Lower lobe of right lung (tissue), 2 donors: ENCODE data around the gene CABLES1. TPM values are rescaled to one million over a fixed set of nuclear protein-coding genes. Genes with fewer than 3 reads are reported as not detected.

ENCODE experiments used
- ATAC-seq, 2 donors: fragments of 200-7000 bp; cut with Tn5 transposase; one replicate each; pipeline ENCODE4 v1.9.1; 2020 to 2022; ENCODE audit warnings: mild to moderate bottlenecking in 2 of 2, moderate library complexity in 2 of 2
- DNase-seq: peaks from one replicate; pipeline ENCODE4 v3.0.0-alpha.2; 2020
- H3K27ac ChIP-seq: fragments of 200-600 bp; one replicate; pipeline ENCODE4 v1.8.0; 2022
- H3K27me3 ChIP-seq: fragments of 200-600 bp; one replicate; pipeline ENCODE4 v1.8.0; 2022; ENCODE audit warnings: low read depth
- H3K36me3 ChIP-seq: fragments of 200-600 bp; one replicate; pipeline ENCODE4 v1.8.0; 2022; ENCODE audit warnings: mild to moderate bottlenecking
- H3K4me1 ChIP-seq: fragments of 200-600 bp; one replicate; pipeline ENCODE4 v1.8.0; 2022
- H3K4me3 ChIP-seq: fragments of 200-600 bp; one replicate; pipeline ENCODE4 v1.8.0; 2022; ENCODE audit warnings: mild to moderate bottlenecking
- H3K9me3 ChIP-seq: fragments of 200-600 bp; one replicate; pipeline ENCODE4 v1.8.0; 2022
- intact Hi-C: fragments of 100-400 bp; cut with DNase I; formaldehyde crosslinking; loops from one replicate; pipeline ENCODE4 v1.11.0; 2022
- total RNA-seq: library from RNA; stranded (reverse); fragmentation: NEBNext Ultra II Directional; extraction: Animal tissue kit (Norgen Biotek cat#: 25700); gene quantifications from one replicate; pipeline ENCODE4 v1.2.1, GENCODE V29; 2021
- TF ChIP-seq, protein P1 (sequence below): fragments of 200-600 bp; IDR thresholded peaks from one replicate; pipeline ENCODE4 v1.8.0; 2022; ENCODE audit warnings: antibody characterized with exemption, mild to moderate bottlenecking
- donor health status: DM: no; HTN: yes; CAD: no; lungs with severe emphysema.

Gene CABLES1
- total RNA-seq, 1 donor from 2014 or later: 44.2 TPM

DNA sequence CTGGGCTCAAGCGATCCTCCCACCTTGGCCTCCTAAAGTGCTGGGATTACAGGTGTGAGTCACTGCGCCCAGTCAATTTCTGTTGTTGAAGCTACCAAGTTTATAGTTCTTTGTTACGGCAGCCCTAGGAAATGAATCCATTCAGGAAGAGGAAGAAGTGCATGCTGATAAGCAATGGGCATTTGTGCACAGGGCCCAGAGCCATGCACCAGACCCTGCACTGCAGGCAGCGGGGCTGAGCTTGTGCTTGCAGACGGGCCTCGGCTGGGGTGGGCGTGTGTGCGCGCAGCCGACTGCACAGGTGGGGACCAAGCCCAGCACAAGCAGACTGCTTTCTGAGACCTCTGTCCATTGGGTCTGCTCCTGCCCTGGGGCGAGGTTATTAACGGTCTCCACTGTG is 144.6 kb downstream of the CABLES1 start:
- Histone ChIP-seq H3K4me3 (no peak overlapping the region), H3K4me1 (peaks cover 20% of the 10 kb centered on the region), H3K36me3 (no peaks in the 10 kb centered on the region), H3K9me3 (no peaks in the 10 kb centered on the region), H3K27ac (no peak overlapping the region), H3K27me3 (no peaks in the 10 kb centered on the region)
- TF ChIP-seq, protein P1, sequence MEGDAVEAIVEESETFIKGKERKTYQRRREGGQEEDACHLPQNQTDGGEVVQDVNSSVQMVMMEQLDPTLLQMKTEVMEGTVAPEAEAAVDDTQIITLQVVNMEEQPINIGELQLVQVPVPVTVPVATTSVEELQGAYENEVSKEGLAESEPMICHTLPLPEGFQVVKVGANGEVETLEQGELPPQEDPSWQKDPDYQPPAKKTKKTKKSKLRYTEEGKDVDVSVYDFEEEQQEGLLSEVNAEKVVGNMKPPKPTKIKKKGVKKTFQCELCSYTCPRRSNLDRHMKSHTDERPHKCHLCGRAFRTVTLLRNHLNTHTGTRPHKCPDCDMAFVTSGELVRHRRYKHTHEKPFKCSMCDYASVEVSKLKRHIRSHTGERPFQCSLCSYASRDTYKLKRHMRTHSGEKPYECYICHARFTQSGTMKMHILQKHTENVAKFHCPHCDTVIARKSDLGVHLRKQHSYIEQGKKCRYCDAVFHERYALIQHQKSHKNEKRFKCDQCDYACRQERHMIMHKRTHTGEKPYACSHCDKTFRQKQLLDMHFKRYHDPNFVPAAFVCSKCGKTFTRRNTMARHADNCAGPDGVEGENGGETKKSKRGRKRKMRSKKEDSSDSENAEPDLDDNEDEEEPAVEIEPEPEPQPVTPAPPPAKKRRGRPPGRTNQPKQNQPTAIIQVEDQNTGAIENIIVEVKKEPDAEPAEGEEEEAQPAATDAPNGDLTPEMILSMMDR: no peak
- DNase-seq: no peak
- intact Hi-C loops: no loop called here
- peak in 1 of 2 donors; percentile 8 for ATAC-seq

DNA sequence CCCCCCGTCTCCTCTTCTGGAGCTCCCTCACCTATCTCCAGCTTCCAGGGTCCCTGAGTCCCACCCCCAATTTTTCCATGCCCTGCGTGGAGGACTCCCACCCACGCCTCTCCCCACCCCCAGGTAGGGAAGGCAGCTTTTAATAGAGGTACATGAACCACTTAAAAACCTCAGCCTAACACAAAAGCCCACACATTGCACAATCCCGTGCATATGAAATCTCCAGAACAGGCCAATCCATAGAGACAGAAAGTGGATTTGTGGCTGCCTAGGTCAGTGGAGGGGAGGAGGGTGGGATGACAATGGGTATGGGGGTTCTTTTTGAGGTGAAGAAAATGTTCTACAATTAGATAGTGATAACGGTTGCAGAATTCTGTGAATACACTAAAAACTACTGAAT is 145.6 kb downstream of the CABLES1 start:
- TF ChIP-seq, protein P1: no peak
- H3K4me1 ChIP-seq: peaks cover 20% of the 10 kb centered on the region
- H3K27ac ChIP-seq: no peak overlapping the region
- H3K27me3 ChIP-seq: no peaks in the 10 kb centered on the region
- H3K36me3 ChIP-seq: no peaks in the 10 kb centered on the region
- DNase-seq: no peak
- H3K4me3 ChIP-seq: no peak overlapping the region
- intact Hi-C loops: no loop called here
- peak; percentile 34 to 51 for ATAC-seq
- no peaks in the 10 kb centered on the region for H3K9me3 ChIP-seq

DNA sequence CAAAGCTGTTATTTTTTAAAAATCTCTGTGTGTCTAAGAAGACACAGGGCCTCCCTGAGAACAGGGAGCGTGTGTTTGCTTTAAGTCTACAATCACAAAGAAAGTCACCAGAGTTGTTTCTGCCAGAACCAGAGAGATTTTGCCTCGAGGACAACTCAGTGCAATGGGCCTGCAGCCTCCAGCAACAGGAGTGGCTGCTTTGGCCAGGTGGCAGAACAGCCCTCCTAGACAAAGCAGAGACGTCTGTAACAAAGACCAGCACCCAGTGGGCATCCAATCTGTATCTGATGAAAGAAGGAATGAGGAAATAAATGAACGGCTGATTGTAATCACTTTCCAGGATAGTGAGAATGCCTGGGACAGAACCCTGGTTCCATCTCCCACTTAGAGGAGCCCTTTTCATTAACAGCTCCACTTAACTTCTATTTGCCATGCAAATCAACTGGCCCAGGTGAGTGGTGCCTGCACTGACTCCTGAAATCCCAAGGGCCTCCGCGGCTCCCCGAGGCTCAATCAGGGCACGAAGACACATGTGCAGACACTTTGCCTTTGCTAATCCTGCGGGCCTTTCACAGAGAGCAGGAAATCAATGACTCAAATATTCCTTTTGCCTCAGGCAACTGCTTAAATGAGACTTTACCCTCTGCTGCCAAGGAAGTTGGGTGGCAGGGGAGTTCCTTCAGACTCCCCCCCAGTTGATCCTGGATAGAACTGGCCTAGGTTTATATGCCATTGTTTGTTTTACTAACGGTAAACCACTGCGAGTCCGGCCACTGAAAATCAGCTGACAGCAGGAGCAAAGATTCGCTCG is 146.5 kb downstream of the CABLES1 start:
- Histone ChIP-seq H3K9me3 (no peaks in the 10 kb centered on the region), H3K4me3 (no peak overlapping the region), H3K4me1 (peaks cover 11% of the 10 kb centered on the region), H3K36me3 (no peaks in the 10 kb centered on the region), H3K27me3 (no peaks in the 10 kb centered on the region), H3K27ac (no peak overlapping the region)
- peak; percentile 29 to 38 for ATAC-seq
- TF ChIP-seq, protein P1: no peak
- DNase-seq: no peak
- intact Hi-C loops: no loop called here

DNA sequence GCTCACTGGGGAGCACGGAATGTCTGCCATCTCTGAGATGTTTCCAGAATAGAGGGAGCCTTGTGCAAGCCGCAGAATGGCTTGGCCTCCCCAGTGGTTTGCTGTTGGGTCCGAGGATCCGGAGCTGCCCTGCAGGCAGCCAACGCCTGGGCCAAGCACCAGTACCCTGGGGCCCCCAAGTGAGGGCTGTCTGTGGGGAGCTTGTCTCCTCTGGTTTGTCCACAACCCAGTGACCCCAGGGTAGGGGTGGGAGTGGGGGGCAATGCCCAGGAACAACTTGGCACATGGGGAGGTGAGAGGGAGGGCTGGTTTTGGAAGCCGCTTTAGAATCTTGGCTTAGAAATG is 147.1 kb downstream of the CABLES1 start:
- Histone ChIP-seq H3K27ac (no peak overlapping the region), H3K36me3 (no peaks in the 10 kb centered on the region), H3K4me1 (peaks cover 9% of the 10 kb centered on the region), H3K4me3 (no peak overlapping the region), H3K27me3 (no peaks in the 10 kb centered on the region), H3K9me3 (no peaks in the 10 kb centered on the region)
- ATAC-seq (peak in 1 of 2 donors; percentile 20), DNase-seq (no peak)
- TF ChIP-seq, protein P1: no peak
- intact Hi-C loops: no loop called here

DNA sequence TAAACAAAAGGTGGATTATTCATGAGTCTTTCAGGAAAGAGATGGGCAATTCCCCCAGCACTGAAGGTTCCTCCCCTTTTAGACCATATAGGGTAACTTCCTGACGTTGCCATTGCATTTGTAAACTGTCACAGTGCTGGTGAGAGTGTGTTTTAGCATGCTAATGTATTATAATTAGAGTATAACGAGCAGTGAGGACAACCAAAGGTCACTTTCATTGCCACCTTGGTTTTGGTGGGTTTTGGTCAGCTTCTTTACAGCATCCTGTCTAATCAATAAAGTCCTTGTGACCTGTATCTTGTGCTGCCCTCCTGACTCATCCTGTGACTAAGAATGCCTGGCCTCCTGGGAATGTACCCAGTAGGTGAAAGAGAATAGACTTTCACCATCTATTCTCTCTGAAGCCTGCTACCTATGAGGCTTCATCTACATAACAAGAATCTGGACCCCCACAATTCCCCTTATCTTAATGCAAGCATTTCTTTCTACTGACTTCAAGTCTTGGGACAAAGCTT is 148.7 kb downstream of the CABLES1 start:
- intact Hi-C loops: no loop called here
- Histone ChIP-seq H3K4me3 (no peak overlapping the region), H3K9me3 (no peaks in the 10 kb centered on the region), H3K4me1 (peaks cover 9% of the 10 kb centered on the region), H3K27me3 (no peaks in the 10 kb centered on the region), H3K36me3 (no peaks in the 10 kb centered on the region), H3K27ac (no peak overlapping the region)
- TF ChIP-seq, protein P1: no peak
- no peak for DNase-seq
- no peak for ATAC-seq
